GM18517 (cell line): ENCODE data around the gene KIAA1614.

Source experiments
- ATAC-seq: cut with Tn5 transposase; IDR thresholded peaks from one replicate; pipeline ENCODE4 v1.9.1; 2021; ENCODE audit warnings: mild to moderate bottlenecking, moderate library complexity; ENCODE audit not compliant: unreplicated experiment

The KIAA1614 gene, protein sequence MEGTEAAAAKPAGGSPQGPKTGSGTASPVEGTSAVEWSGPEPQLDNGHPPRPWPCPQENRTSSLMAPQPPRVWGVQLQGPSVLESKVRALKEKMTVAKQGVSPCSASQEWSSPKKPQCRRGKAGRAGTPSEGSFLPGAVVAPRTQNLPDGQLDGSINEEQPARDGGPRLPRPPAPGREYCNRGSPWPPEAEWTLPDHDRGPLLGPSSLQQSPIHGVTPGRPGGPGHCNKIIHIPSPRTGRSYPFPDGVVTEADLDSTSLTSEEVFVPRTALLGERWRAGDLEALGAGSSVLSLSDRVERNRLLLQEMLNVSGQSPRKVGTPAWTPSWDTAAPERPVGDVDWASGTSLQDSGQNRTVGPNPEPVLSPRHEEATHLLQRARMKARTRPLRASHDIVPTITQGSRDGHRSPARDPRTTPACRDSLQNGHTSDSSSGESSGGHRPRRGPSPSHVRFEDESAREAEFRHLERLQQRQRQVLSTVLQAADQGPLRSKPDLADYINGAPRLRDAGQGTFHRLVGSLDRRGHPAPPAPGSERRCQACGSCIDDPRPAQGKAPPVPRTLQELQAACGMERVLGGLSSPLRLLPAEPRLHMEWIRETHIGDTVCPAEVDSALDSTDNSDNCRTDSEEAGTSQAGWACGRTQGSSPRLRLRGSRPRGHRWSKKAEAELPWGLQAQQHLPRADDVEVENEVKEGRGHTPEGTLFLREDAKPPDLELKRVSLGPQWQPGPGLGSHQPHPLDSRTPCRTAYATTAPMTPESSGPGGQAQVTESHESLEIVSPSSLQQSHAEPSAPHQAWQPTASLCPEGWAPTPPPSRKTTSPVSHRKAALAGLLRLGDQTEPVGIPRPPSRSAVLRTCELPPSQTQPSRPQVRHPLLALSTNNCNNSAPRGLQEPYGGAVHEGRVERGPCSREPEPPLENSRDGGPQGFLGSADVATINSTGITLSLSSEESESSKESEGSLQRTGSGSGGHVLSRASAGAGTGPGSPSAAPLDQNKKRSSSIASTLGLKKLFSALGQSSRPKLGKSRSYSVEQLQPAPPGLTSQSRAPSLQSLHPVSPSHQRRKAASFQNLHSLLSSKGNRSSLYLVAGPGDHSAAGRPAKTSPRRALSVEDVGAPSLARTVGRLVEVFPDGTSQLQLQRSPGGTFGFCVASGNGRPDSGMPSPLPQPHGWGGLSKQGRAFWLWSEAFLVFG

DNA sequence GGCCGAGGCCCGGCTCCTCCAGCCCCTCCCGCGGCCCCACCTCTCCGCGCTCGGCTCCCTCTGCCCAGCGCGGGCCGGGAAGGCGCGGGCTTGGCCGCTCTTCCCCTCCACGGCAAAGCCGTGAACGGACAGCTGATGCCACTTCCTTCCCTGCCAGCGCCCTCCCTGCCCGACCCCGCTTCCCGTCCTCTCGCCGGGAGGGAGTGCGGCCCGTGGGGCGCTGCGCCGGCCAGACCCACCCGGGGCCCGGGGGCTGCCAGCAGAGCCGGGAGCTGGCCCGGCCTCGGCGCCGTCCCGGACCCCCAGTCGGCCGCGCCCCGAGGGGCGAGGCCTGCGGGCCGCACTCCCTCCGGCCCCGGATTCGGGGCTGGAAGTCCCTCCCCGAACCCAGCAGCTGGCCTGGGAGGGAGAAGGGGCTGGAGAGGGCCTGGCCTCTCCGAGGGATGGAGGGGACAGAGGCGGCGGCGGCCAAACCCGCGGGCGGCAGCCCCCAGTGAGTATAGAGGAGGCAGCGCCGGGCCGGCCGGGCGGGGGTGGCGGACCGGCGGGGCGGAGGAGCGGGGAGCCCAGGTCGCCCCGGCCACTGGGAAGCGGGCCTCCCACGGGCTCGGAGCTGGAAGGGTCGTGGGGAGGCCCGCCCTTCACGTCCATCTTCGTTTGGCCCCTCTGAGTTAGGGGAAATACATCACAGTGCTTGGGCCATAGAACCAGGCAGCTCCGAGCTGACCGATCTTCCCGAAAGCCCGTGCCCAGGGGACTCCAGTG, at the start of gene KIAA1614:
Gene KIAA1614, plus strand, starts transcription at position 97 of the 765 bp plus-strand sequence. Its CDS starts 347 bp downstream, at position 444.
- ATAC-seq: no peak

DNA sequence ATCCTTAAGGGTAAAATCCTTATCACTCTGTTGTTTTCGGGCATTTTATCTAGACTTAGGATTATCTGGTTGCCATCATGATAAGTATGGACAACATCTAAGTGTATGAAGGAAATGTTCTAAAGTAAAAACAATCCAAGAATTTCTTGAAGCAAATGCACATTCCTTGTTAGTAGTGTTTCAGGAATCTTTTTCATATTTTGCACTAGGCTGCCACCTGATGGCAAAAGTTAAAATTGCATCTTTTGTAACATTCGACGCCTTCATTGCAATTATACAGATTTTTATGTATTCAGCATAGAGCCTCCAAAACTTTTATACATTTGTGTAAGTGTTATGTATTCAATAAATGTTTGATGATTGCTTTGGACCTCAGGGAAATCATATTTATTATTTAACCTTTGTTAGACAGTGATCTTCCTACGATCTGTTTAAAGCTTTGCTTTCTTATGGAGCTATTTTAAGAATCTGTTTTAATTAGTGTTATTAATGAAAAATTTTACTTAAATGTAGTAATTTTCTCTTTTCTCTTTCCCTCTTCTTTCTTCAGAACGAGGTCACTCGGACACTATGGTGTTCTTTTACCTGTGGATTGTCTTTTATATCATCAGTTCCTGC, 49.4 kb upstream of the KIAA1614 start:
- ATAC-seq: no peak

DNA sequence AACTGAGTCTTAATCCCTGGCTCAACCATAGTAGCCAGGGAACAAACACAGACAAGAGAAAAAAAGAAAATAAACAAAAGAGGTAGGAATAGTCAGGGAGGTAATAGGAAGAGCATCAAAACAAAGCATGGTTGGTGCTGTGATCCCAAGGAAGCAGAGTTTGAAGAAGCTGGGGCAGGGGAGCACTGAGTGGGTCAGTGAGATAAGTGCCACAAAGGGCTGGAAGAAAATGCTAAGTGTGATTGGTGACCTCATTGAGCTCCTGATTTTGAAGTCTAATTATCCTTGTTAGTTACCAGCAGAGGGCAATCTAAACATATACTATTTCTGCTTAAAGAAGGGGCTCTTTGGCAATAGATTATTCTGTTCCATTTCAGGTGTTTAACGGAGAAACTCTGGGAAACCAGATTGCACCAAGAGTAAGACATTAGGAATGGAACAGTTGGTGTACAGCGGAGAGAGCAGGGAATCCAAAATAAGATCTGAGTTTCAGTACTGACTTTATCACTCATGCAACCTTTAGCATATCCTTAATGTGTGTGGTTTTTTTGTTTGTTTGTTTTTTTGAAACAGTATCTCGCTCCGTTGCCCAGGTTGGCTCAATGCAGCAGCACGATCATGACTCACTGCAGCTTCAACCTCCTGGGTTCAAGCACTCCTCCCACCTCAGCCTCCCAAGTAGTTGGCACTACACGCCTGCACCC, 30.7 kb upstream of the KIAA1614 start:
- ATAC-seq: peak; percentile 53

DNA sequence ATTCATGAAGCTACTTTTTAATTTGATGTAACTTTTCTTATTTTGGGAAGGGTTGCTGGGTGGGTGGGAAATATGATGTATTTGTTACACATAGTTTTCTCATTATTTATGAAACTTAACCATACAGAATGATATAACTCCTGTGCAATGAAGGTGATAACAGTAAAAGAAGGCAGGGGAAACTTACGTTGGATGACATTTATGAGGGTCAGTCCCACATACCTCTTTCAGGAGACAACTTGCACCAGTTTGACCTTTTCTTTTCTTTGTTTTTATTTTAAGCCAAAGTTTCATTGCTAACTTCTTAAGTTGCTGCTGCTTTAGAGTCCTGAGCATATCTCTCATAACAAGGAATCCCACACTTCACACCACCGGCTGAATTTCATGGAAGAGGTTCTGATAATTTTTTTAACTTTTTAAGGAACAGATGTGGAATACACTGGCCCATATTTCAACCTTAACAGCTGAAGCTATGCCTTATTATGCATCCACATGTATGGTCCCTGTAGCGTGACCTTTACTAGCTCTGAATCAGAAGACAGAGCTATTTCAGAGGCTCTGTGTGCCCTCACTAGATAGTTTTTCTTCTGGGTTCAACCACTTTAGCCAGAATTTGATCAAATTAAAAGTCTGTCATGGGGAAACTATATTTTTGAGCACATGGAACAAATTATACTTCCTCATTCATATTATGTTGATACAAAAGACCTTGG, 28.0 kb upstream of the KIAA1614 start:
- ATAC-seq: no peak

DNA sequence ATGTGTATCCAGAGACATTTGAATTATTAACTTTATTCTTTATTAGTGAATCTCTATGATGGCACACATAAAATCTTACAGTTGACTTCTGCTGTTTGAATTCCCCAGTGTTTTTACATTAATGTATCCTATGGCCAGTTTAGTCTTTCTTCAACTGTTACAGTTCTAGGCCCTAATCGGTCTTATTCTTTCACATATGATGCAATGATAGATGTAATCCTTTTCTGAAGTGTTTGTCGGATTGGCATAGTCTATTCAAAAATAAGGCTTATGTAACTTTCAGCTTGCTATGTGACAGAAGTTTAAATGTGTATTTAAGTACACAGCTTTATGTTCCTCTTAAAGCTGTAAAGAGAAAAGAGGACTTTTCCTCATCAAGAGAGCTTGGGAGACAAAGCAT, 26.4 kb upstream of the KIAA1614 start:
- ATAC-seq: no peak

DNA sequence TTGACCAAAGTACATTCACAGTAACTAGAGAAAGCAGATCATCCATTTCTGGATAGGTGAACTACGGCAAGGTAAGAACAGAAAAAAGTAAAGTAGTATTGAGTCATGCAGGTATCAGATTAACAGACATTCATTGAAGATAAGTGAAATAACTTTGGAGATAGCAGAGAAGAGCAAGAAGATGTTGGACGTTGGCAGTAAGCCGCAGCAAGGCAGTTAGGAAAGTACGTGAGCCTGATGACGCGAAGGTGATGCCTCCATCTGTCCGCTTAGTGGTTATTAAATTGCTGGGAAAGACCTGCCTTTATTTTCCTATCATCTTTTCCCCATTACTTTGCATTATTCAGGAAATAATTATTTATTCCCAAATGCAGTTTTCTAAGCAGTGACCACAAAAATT, 24.9 kb upstream of the KIAA1614 start:
- ATAC-seq: no peak

DNA sequence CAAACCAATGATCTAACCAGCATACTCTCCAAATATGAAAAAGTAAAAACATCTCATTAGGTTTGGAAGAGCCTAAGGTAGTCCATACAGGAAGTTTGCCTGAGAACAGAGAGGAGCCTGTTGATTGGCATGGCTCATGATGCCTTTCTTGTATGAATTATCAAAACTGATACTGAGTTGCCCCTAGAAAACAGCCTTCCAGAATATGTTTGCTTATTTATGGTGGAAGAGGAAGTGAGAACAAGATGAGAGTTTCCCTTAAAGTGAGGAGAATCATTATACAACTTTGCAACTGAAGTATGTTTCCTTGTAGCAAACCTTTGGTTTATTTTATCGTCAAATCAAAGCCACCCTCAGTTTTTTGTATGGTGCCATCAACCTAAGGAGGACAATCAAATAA, 23.8 kb upstream of the KIAA1614 start:
- ATAC-seq: no peak

DNA sequence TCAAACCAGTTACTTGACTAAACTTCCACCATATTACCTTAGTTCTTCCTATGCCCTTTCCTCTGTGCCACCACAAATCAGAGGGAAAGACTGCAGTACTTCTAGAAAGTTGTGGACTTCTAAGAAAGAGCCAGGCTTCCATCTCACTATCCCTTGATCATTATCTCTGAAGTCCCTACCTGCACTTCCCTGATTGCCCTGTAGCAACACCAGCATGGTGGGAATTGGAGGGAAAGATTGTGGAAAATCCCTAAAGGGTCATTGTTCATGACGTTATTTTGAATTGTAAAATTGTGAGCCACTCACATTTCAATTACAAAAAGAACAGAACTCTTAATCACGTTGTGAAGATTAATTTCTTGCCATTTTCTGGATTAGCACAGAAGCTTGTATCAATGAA, 23.4 kb upstream of the KIAA1614 start:
- ATAC-seq: no peak

DNA sequence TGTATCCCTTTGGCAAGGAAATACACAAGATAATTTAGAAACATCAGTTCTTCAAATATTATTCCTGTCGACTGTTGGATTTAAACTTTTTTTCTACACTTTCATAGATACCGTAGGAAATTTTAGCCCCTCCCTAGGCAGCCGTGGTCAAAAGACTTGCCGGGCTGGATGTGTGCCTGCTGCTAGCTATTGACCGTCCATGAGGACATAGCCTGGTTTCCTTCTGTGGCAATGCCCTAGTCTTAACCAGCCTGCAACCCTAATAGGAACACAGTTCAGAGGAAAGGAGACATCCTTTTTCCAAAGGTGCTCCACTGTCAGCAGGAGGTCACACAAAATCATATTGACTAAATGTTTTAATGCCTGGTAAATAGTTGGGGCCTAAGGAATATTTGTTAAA, 20.4 kb upstream of the KIAA1614 start:
- no peak for ATAC-seq

DNA sequence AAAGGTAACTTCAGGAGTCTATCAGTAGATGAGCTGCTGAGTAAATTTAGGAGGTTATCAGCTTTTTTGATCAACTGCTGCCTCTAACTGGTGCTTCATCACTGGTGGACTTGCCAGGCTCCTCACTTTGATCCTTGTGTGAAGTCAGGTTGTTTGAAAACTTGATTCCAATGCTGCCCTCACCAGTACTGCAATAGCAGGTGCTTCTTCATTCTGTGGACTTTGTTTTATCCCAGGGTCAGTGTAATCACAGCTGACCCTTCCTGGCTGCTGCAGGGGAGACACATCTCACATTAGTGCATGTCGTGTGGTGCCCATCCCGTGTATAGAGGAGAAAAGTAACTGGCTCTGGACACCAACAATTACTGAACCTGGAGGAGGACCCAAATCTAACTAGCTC, 20.0 kb upstream of the KIAA1614 start:
- ATAC-seq: no peak

DNA sequence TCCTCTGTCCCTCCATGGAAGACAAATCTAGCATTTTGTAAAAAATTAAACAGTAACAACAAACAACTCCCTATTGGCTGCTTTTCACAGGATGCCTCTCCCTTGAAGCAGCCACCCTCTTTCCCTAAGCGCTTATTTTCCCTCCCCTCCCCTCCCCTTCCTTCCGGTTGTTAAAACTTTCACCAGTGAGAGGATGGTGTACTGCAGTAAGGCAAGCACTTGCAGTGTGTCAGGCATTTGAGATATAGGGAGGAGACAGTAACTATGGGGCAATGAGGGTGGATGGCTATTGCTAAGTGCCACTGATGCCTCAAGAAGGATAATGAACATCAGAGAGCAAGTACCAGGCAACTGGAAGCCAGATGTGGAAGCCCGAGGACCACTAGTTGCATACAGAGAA, 19.1 kb upstream of the KIAA1614 start:
- no peak for ATAC-seq

DNA sequence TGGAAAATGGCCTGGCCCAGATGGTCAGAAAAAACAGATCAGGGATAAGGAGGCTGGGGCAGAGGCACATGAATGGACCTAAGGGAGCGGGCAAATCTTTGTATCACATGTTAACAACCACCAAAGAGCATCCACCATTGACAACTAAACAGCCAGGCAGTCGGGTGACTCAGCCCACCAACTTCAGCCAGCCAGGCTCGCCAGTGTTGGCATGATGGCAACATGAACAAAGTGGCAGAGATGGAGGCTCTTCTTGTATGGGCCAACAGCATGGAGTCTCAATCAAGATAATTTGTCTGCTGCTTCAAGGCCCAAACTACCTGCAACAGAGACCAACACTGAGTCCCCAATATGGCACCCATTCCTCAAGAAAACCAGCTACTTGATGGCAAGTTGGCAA, 16.5 kb upstream of the KIAA1614 start:
- ATAC-seq: no peak

DNA sequence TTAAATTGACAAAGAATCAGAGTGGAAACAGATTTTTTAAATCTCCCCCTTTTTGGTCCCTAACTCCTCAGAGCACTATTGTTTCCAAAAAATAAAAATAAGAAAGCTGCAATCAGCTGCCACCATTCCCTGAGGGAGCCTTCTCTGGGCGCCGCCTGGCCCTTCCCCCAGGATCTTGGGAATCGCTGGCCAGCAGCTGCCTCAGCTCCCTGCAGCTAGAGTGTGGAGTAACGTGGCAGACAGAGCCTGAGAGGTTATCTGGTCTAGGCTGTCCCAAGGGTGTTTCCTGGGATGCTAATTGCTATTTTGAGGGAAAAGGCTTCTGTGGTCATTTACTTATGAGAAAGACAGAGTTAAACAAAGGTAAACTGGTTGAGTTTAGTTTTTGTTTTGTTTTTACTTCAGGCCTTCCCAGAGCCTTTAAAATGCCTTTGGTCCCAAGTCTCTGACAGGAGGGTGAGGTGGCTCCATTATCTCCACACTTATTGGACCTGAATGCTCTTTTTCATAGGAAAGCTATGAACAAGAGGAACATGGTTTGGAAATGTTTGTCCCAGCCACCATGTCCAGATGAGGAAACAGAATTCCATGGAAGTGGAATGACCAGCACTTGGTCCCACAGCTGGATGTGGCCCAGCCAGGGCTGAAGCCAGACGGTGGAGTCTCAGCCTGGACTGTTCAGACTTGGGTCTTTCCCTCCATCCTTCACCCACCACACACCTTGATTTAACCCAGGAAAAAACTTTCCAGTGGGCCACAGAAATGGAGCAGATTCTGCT, 14.1 kb upstream of the KIAA1614 start:
- ATAC-seq: no peak

DNA sequence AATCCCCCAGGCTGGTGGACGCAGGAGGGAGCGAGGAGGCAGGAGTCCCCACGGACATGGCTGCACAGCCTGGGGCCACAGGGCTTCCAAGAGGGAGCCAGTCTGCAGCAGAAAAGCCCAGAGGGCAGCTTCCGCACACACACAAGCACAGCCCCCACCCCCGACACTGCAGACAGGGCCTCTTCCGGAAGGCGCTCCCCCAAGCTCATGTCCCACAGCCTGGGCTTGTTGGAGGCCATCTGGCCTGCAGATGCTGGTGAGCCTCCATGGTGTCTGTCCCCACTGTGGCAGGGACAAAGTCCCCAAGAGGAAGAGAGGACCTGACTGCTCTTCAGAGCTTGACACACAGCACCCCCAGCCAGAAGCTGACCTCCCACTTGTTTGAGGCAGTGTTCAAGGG, 13.4 kb upstream of the KIAA1614 start:
- ATAC-seq: no peak

DNA sequence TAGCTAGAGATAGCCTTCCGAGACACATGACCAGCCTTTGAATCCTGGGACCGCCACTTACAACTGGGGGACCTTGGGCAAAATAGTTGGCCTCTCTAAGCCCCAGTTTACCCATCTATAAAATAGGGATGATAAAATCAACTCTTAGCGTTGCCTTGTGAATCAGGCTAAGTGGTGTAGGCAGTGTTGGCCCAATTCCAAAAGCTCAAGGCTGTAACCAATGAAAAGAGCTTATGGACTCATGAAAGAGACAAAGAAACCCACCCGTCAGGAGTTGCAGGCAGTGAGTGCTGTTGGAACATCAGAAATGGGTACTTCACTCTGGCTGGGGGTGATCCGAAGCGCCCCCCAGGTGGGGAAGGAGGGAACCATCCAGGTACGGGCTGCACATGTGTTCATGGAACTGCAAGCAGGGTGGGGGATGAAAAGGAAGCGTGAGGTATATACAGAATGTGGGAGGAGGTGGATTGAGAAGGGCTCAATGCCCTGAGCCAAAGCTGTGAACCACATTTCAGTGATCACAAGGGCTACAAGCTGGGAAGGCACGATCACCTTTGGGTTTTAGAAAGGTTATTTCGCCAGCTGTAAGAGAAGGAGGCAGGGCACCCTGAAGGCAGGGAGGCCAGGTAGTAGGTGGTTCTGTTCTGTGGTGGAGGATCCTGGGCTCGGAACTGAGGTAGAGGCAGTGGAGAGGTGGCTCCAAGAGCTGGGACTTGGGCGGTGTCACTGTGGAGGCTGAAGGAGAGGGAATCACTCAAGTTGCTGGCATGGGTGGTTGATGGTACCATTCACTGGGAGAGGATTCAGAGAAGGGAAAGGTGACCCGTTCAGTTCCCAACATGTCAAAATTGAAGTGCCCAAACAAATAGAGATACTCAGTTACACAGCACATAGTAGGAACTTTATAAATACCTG, 11.4 kb upstream of the KIAA1614 start:
- ATAC-seq: no peak

DNA sequence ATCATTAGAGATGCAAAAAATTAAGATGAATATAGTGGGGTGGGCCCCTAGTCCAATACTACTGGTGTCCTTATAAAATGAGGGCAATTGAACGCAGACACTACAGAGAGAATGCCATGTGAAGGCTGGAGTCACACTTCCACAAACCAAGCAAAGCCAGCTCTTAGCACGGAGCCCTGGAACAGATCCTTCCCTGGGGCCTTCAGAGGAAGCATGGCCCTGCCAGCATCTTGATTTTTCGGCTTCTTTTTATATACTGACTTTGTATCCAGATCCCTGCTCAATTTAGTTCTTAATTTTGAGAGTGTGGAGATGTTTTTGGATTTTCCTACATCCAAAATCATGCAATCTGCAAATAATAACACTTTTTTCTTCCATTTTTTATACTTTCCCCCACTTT, 10.2 kb upstream of the KIAA1614 start:
- ATAC-seq: no peak

DNA sequence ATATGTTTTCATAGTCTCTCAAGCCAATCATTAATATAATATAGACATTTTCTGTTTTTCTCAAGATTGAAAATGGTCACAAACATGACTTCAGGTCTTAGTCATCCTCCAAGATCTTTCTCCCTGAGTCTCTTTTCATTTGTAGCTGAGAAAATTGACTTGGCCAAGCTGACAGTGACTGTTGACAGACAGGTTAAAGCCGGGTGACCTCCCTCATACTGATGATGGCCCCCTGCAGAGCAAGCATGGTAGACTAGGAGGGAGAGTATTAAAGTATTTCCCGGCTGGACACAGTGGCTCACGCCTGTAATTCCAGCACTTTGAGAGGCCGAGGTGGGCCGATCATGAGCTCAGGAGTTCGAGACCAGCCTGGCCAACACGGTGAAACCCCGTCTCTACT, 6.8 kb upstream of the KIAA1614 start:
- no peak for ATAC-seq
